Upper lobe of left lung (tissue), 4 donors: Measurements from ENCODE around the gene SIL1.

Experiments
- CTCF ChIP-seq, 6 experiments: fragments of 450-650 bp in 4 of 6; fragments of 200-600 bp in 2 of 6; sonication (generic) in 2 of 6; IDR thresholded peaks; one replicate each; pipeline ENCODE4 v1.5.1; 2016 to 2019; ENCODE audit warnings: antibody characterized with exemption in 6 of 6
- EP300 ChIP-seq, 4 donors: sonication (generic); formaldehyde crosslinking; IDR thresholded peaks; one replicate each; pipeline ENCODE4 v1.5.1; 2017; ENCODE audit warnings: antibody characterized with exemption in 4 of 4, control low read depth in 2 of 4
- POLR2A ChIP-seq, 4 donors: fragments of 450-650 bp; IDR thresholded peaks; one replicate each; pipeline ENCODE4 v1.5.1; 2016 to 2017; ENCODE audit warnings: antibody characterized with exemption in 4 of 4, mild to moderate bottlenecking in 2 of 4
- POLR2AphosphoS5 ChIP-seq, 2 donors: sonication (generic); formaldehyde crosslinking; IDR thresholded peaks; one replicate each; pipeline ENCODE4 v1.5.1; 2017; ENCODE audit warnings: antibody characterized with exemption in 2 of 2

GRCh38 chr5:138911441-138911840 is 286.7 kb downstream of the SIL1 start:
- TF ChIP-seq CTCF (IDR thresholded peaks at IDR 0.05) = no peak
- no peak for TF ChIP-seq EP300 (IDR thresholded peaks at IDR 0.05)
- no peak for TF ChIP-seq POLR2A (IDR thresholded peaks at IDR 0.05)
- no peak for TF ChIP-seq POLR2AphosphoS5 (IDR thresholded peaks at IDR 0.05)
